GM23338 (cell line): ENCODE measurements around the gene CEP295NL. TPM values are rescaled to one million over a fixed set of nuclear protein-coding genes. Genes with fewer than 3 reads are reported as not detected.
A peak's percentile ranks its signal among the peaks of the same experiment; 100 is the strongest.
"Not testable (repeated sequence)": the region's sequence is repeated elsewhere in the genome, so short reads cannot be mapped to it uniquely, and the experiment has no call there.

Experiments used
- ATAC-seq: fragments of 200-7000 bp; cut with Tn5 transposase; 3 replicates; pipeline ENCODE4 v1.9.1; 2020
- DNase-seq: peaks from one replicate; pipeline ENCODE4 v3.0.0-alpha.2; 2015; ENCODE audit warnings: low spot score
- H2AFZ ChIP-seq: fragments of 200-600 bp; sonication (generic); 2 replicates; pipeline ENCODE4 v1.8.0; 2016; ENCODE audit warnings: antibody characterized with exemption, mild to moderate bottlenecking, moderate library complexity
- H3F3A ChIP-seq: fragments of 200-600 bp; sonication (generic); replicated peaks from 2 replicates; pipeline ENCODE4 v1.8.0; 2017; ENCODE audit warnings: antibody characterized with exemption, mixed run types, low read depth
- H3K27ac ChIP-seq: fragments of 200-600 bp; sonication (generic); 2 replicates; pipeline ENCODE4 v1.6.1; 2016; ENCODE audit warnings: low read depth
- H3K27me3 ChIP-seq: fragments of 200-600 bp; sonication (generic); 2 replicates; pipeline ENCODE4 v1.8.0; 2016; ENCODE audit warnings: mild to moderate bottlenecking, mixed run types, moderate library complexity; ENCODE audit not compliant: insufficient read depth
- H3K36me3 ChIP-seq: fragments of 200-600 bp; sonication (generic); 2 replicates; pipeline ENCODE4 v1.8.0; 2016; ENCODE audit warnings: mild to moderate bottlenecking; ENCODE audit not compliant: insufficient read depth
- H3K4me1 ChIP-seq: fragments of 200-600 bp; sonication (generic); 2 replicates; pipeline ENCODE4 v1.8.0; 2016; ENCODE audit warnings: mild to moderate bottlenecking, moderate library complexity; ENCODE audit not compliant: insufficient read depth
- H3K4me2 ChIP-seq: fragments of 200-600 bp; sonication (generic); 2 replicates; pipeline ENCODE4 v1.7.1; 2017; ENCODE audit warnings: mixed run types
- H3K4me3 ChIP-seq: fragments of 200-600 bp; sonication (generic); 2 replicates; pipeline ENCODE4 v1.6.1; 2016; ENCODE audit warnings: mixed run types
- H3K79me2 ChIP-seq: fragments of 200-600 bp; sonication (generic); replicated peaks from 2 replicates; pipeline ENCODE4 v1.8.0; 2017; ENCODE audit warnings: mild to moderate bottlenecking; ENCODE audit not compliant: insufficient read depth
- H3K9me2 ChIP-seq: fragments of 200-600 bp; sonication (generic); 2 replicates; pipeline ENCODE4 v1.8.0; 2017; ENCODE audit not compliant: insufficient read depth
- H4K20me1 ChIP-seq: fragments of 200-600 bp; sonication (generic); replicated peaks from 2 replicates; pipeline ENCODE4 v1.8.0; 2017; ENCODE audit warnings: mild to moderate bottlenecking; ENCODE audit not compliant: insufficient read depth
- H3K27ac Mint-ChIP-seq: 2 replicates; pipeline ENCODE4 v1.8.0; 2020; ENCODE audit warnings: inconsistent platforms, mild to moderate bottlenecking, moderate library complexity, mixed read lengths
- H3K27me3 Mint-ChIP-seq: 3 replicates; pipeline ENCODE4 v1.8.0; 2022; ENCODE audit warnings: low read depth, mild to moderate bottlenecking, moderate library complexity, mixed read lengths, inconsistent platforms; ENCODE audit not compliant: insufficient read depth, poor library complexity
- H3K36me3 Mint-ChIP-seq: 3 replicates; pipeline ENCODE4 v1.8.0; 2021; ENCODE audit warnings: low read depth, mild to moderate bottlenecking, inconsistent platforms, moderate library complexity, mixed read lengths
- H3K4me1 Mint-ChIP-seq: 3 replicates; pipeline ENCODE4 v1.8.0; 2020; ENCODE audit warnings: mild to moderate bottlenecking, inconsistent platforms, mixed read lengths
- H3K4me3 Mint-ChIP-seq: 3 replicates; pipeline ENCODE4 v1.8.0; 2021; ENCODE audit warnings: moderate library complexity, mild to moderate bottlenecking, inconsistent platforms, mixed read lengths
- H3K9me3 Mint-ChIP-seq: 3 replicates; pipeline ENCODE4 v1.8.0; 2020; ENCODE audit warnings: moderate library complexity, mild to moderate bottlenecking, inconsistent platforms, mixed read lengths
- CREB1 ChIP-seq: fragments of 250-450 bp; sonication (Bioruptor Pico); IDR thresholded peaks from 2 replicates; pipeline ENCODE4 v1.5.0; 2020; ENCODE audit warnings: low read depth, mild to moderate bottlenecking, moderate library complexity
- ETS1 ChIP-seq: IDR thresholded peaks from 2 replicates; pipeline ENCODE4 v1.6.1; 2016; ENCODE audit warnings: antibody characterized with exemption
- EZH2phosphoT487 ChIP-seq: fragments of 200-600 bp; sonication (generic); IDR thresholded peaks from one replicate; pipeline ENCODE4 v1.8.1; 2018; ENCODE audit warnings: antibody characterized with exemption; ENCODE audit not compliant: unreplicated experiment
- POLR2AphosphoS5 ChIP-seq: IDR thresholded peaks from 2 replicates; pipeline ENCODE4 v1.6.1; 2016; ENCODE audit warnings: antibody characterized with exemption, low read depth
- STAT1 ChIP-seq: IDR thresholded peaks from one replicate; pipeline ENCODE4 v1.6.1; 2016; ENCODE audit warnings: antibody characterized with exemption; ENCODE audit not compliant: unreplicated experiment
- ZNF331 ChIP-seq: fragments of 250-450 bp; sonication (Bioruptor Pico); IDR thresholded peaks from 2 replicates; pipeline ENCODE4 v1.5.0; 2020; ENCODE audit warnings: low read depth, mild to moderate bottlenecking, moderate library complexity
- polyA plus RNA-seq: library from polyadenylated mRNA; unstranded; fragments of >200 nt; fragmentation: Nextera tagmentation; extraction: Ambion mirVana; gene quantifications from 2 replicates; pipeline ENCODE4 v1.2.1, GENCODE V29; 2016
- total RNA-seq: library from RNA; depleted of rRNA; stranded (reverse); fragments of >200 nt; shearing (Covaris generic); gene quantifications from 2 replicates; pipeline ENCODE4 v1.2.3, GENCODE V29; 2014
- TF ChIP-seq, protein P1 (sequence below), 2 experiments: fragments of 200-600 bp in 1 of 2; sonication (generic) in 1 of 2; conservative IDR thresholded peaks; 2 replicates each; pipeline versions ENCODE4 v1.5.1 to v1.6.1; 2016 to 2017; ENCODE audit warnings: antibody characterized with exemption in 2 of 2, low read depth in 2 of 2, mild to moderate bottlenecking in 2 of 2, moderate library complexity in 1 of 2
- TF ChIP-seq, protein P2 (sequence below): IDR thresholded peaks from one replicate; pipeline ENCODE4 v1.6.1; 2018; ENCODE audit warnings: antibody characterized with exemption; ENCODE audit not compliant: unreplicated experiment

The CEP295NL gene
- total and polyA plus RNA-seq, 2 experiments from 2014 or later = 0.69 TPM; not detected in 1

GRCh38 chr17:78870621-78871020 lies 32.4 kb downstream of the CEP295NL start (continued):
- TF ChIP-seq, protein P1, sequence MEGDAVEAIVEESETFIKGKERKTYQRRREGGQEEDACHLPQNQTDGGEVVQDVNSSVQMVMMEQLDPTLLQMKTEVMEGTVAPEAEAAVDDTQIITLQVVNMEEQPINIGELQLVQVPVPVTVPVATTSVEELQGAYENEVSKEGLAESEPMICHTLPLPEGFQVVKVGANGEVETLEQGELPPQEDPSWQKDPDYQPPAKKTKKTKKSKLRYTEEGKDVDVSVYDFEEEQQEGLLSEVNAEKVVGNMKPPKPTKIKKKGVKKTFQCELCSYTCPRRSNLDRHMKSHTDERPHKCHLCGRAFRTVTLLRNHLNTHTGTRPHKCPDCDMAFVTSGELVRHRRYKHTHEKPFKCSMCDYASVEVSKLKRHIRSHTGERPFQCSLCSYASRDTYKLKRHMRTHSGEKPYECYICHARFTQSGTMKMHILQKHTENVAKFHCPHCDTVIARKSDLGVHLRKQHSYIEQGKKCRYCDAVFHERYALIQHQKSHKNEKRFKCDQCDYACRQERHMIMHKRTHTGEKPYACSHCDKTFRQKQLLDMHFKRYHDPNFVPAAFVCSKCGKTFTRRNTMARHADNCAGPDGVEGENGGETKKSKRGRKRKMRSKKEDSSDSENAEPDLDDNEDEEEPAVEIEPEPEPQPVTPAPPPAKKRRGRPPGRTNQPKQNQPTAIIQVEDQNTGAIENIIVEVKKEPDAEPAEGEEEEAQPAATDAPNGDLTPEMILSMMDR (conservative IDR thresholded peaks at IDR 0.05; ENCODE audit: low read depth in 2 of 2) = no peak
- no peak for TF ChIP-seq CREB1
- no peak for TF ChIP-seq ZNF331 (CRISPR knock-in tag)

DNA sequence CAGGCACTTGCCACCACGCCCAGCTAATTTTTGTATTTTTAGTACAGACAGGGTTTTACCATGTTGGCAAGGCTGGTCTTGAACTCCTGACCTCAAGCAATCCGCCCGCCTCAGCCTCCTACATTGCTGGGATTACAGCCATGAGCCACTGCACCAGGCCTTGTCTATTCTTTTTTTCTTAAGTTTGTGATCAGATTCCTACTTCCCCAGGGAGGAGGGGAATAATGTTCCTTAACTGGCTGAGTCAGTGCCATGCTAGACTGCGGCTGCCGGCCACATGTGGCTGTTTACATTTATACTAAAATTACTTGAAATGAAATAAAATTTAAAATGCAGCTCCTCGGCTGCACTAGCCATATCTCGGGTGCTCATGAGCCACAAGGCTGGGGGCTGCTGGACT lies 34.6 kb downstream of the CEP295NL start:
- H3K4me2 ChIP-seq = no peak overlapping the region

GRCh38 chr17:78867046-78867445 lies 36.0 kb downstream of the CEP295NL start:
- H3K4me3 ChIP-seq, H3K36me3 ChIP-seq, H3K4me1 ChIP-seq, ATAC-seq, H3K9me3 Mint-ChIP-seq, H3K27me3 Mint-ChIP-seq, H3F3A ChIP-seq, H3K27ac ChIP-seq, DNase-seq, H3K4me1 Mint-ChIP-seq, H3K79me2 ChIP-seq, H3K4me2 ChIP-seq, H3K36me3 Mint-ChIP-seq, H2AFZ ChIP-seq, H4K20me1 ChIP-seq, H3K4me3 Mint-ChIP-seq, H3K9me2 ChIP-seq, H3K27ac Mint-ChIP-seq, H3K27me3 ChIP-seq: not testable (repeated sequence)

More for the DNA sequence above, 34.6 kb downstream of the CEP295NL start:
- H3K79me2 ChIP-seq = no peaks in the 10 kb centered on the region
- H3K36me3 ChIP-seq = no peaks in the 10 kb centered on the region
- TF ChIP-seq ETS1 = no peak
- no peaks in the 10 kb centered on the region for H4K20me1 ChIP-seq
- Mint-ChIP-seq H3K36me3 (peaks cover 9% of the 10 kb centered on the region), H3K4me3 (no peak overlapping the region), H3K27me3 (peaks cover 8% of the 10 kb centered on the region), H3K4me1 (peaks cover 4% of the 10 kb centered on the region; the same call in 2 of the 3 replicates), H3K27ac (no peak overlapping the region), H3K9me3 (no peaks in the 10 kb centered on the region)
- no peaks in the 10 kb centered on the region for H3F3A ChIP-seq
- no peak overlapping the region for H3K4me3 ChIP-seq
- H2AFZ ChIP-seq = no peak overlapping the region
- no peak overlapping the region for H3K27ac ChIP-seq
- no peaks in the 10 kb centered on the region for H3K4me1 ChIP-seq
- H3K27me3 ChIP-seq = no peaks in the 10 kb centered on the region
- ATAC-seq = no peak
- no peaks in the 10 kb centered on the region for H3K9me2 ChIP-seq
- no peak for DNase-seq

DNA sequence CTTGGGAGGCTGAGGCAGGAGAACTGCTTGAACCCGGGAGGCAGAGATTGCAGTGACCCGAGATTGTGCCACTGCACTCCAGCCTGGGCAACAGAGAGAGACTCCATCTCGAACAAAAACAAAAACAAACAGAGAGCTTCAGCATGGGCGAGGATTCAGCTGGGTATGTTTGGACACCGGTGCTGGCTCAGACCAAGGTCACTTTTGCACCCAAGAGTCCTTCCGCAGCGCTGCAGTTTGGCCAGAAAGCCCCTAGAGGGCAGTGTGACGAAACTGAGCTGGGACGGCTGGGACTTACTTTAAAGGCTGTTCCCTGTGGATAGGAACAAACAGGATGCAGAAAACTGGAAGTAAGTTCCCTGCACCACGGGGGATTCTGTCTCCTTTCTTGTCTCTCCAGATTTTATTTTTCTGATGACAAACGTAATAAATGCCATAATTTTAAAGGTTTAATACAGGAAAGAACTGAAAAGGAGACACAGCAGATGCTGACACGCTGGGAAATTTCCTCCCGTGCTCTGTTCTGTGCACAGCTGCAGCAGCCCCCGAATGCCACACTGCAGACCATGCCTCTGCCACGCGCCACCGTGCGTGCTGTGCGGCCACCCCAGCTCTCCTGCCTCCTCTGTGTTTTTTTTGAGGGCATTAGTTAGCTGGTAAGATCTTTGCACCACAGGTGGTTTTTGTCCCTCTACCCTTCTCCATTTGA lies 37.2 kb downstream of the CEP295NL start:
- no peaks in the 10 kb centered on the region for H3K9me2 ChIP-seq
- H3K36me3 Mint-ChIP-seq = peaks cover 9% of the 10 kb centered on the region
- no peaks in the 10 kb centered on the region for H3K27me3 ChIP-seq
- no peaks in the 10 kb centered on the region for H3K36me3 ChIP-seq
- no peaks in the 10 kb centered on the region for H4K20me1 ChIP-seq
- peaks cover 4% of the 10 kb centered on the region for H3K27me3 Mint-ChIP-seq
- no peak overlapping the region for H2AFZ ChIP-seq
- peak; percentile 89 for DNase-seq
- peak; percentile 95 for ATAC-seq
- H3K4me3 ChIP-seq = no peak overlapping the region
- H3K9me3 Mint-ChIP-seq = no peaks in the 10 kb centered on the region
- H3K4me1 Mint-ChIP-seq = peaks cover 4% of the 10 kb centered on the region; the same call in 2 of the 3 replicates
- no peak overlapping the region for H3K4me2 ChIP-seq
- no peak overlapping the region for H3K27ac ChIP-seq
- H3K4me3 Mint-ChIP-seq = no peak overlapping the region
- no peaks in the 10 kb centered on the region for H3K4me1 ChIP-seq
- H3K79me2 ChIP-seq = no peaks in the 10 kb centered on the region
- H3F3A ChIP-seq = no peaks in the 10 kb centered on the region; the same call in 1 of the 2 replicates
- no peak overlapping the region for H3K27ac Mint-ChIP-seq
- no peak for TF ChIP-seq POLR2AphosphoS5
- TF ChIP-seq STAT1 = no peak
- no peak for TF ChIP-seq EZH2phosphoT487
- TF ChIP-seq, protein P1 (conservative IDR thresholded peaks at IDR 0.05; ENCODE audit: low read depth in 2 of 2) = peak; percentile 89 to 93
- no peak for TF ChIP-seq CREB1
- TF ChIP-seq, protein P2, sequence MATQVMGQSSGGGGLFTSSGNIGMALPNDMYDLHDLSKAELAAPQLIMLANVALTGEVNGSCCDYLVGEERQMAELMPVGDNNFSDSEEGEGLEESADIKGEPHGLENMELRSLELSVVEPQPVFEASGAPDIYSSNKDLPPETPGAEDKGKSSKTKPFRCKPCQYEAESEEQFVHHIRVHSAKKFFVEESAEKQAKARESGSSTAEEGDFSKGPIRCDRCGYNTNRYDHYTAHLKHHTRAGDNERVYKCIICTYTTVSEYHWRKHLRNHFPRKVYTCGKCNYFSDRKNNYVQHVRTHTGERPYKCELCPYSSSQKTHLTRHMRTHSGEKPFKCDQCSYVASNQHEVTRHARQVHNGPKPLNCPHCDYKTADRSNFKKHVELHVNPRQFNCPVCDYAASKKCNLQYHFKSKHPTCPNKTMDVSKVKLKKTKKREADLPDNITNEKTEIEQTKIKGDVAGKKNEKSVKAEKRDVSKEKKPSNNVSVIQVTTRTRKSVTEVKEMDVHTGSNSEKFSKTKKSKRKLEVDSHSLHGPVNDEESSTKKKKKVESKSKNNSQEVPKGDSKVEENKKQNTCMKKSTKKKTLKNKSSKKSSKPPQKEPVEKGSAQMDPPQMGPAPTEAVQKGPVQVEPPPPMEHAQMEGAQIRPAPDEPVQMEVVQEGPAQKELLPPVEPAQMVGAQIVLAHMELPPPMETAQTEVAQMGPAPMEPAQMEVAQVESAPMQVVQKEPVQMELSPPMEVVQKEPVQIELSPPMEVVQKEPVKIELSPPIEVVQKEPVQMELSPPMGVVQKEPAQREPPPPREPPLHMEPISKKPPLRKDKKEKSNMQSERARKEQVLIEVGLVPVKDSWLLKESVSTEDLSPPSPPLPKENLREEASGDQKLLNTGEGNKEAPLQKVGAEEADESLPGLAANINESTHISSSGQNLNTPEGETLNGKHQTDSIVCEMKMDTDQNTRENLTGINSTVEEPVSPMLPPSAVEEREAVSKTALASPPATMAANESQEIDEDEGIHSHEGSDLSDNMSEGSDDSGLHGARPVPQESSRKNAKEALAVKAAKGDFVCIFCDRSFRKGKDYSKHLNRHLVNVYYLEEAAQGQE = no peak
